ENCODE results near the gene KLRC1. TPM values are rescaled to one million over a fixed set of nuclear protein-coding genes. Genes with fewer than 3 reads are reported as not detected.

The KLRC1 gene
- total RNA-seq (2022; extraction: Qiagen RNA extraction; ENCODE audit: low read depth): not detected in 5 replicates

GRCh38 chr12:10453156-10453555 is at the start of gene KLRC1:
Gene KLRC1, minus strand, starts transcription at chr12:10453377. Its CDS starts 2,221 bp downstream, at chr12:10451156.

GRCh38 chr12:10435816-10436215 is 17.4 kb downstream of the KLRC1 start, which contains the start of gene KLRC2:
Gene KLRC2, minus strand, starts transcription at chr12:10436010. Its CDS starts 24 bp downstream, at chr12:10435986.

GRCh38 chr12:10420334-10420733 is 32.8 kb downstream of the KLRC1 start, which contains the start of gene KLRC3:
Gene KLRC3, minus strand, starts transcription at chr12:10420595. Its CDS starts 45 bp downstream, at chr12:10420550.

GRCh38 chr12:10409392-10409791 is 43.8 kb downstream of the KLRC1 start, which contains the start of gene KLRC4:
Gene KLRC4, minus strand, starts transcription at chr12:10409757. Its CDS starts 182 bp downstream, at chr12:10409575.

Other genes with a start within 250 kb of the KLRC1 start
- 31.2 to 48.6 TPM (median 43.5 TPM) in 5 replicates for gene GABARAPL1, start 240.5 kb downstream of the KLRC1 start, total RNA-seq (2022; extraction: Qiagen RNA extraction; ENCODE audit: low read depth)
- not detected in 5 replicates for gene KLRD1, start 145.5 kb downstream of the KLRC1 start, total RNA-seq (2022; extraction: Qiagen RNA extraction; ENCODE audit: low read depth)
- 0.09 to 0.12 TPM in 2 of 5 replicates, not detected in the others for gene KLRK1, start 63.3 kb downstream of the KLRC1 start, total RNA-seq (2022; extraction: Qiagen RNA extraction; ENCODE audit: low read depth)
- not detected in 5 replicates for gene KLRC4, start 43.6 kb downstream of the KLRC1 start, total RNA-seq (2022; extraction: Qiagen RNA extraction; ENCODE audit: low read depth)
- gene KLRC3, start 32.8 kb downstream of the KLRC1 start, total RNA-seq (2022; extraction: Qiagen RNA extraction; ENCODE audit: low read depth): 0.31 to 0.37 TPM (median 0.32 TPM) in 3 of 5 replicates, not detected in the others
- gene KLRC2, start 17.4 kb downstream of the KLRC1 start, total RNA-seq (2022; extraction: Qiagen RNA extraction; ENCODE audit: low read depth): 0.87 to 2.1 TPM (median 1.4 TPM) in 5 replicates
- 0.28 to 0.60 TPM (median 0.46 TPM) in 5 replicates for gene EIF2S3B, start 52.5 kb upstream of the KLRC1 start, total RNA-seq (2022; extraction: Qiagen RNA extraction; ENCODE audit: low read depth)
- gene MAGOHB, start 160.2 kb upstream of the KLRC1 start, total RNA-seq (2022; extraction: Qiagen RNA extraction; ENCODE audit: low read depth): 48.7 to 68.4 TPM (median 52.5 TPM) in 5 replicates
- gene STYK1, start 220.7 kb upstream of the KLRC1 start, total RNA-seq (2022; extraction: Qiagen RNA extraction; ENCODE audit: low read depth): 0.14 to 0.63 TPM (median 0.35 TPM) in 5 replicates